Measurements from ENCODE around the gene TTLL10. TPM values are rescaled to one million over a fixed set of nuclear protein-coding genes. Genes with fewer than 3 reads are reported as not detected.

TTLL10 gene
- total RNA-seq, 4 donors from 2014 or later: not detected

- Histone ChIP-seq H3K36me3 (no peaks in the 10 kb centered on the region), H3K4me1 (peaks cover 0 to 6% (median 0%) of the 10 kb centered on the region in 4 donors), H3K27ac (no peak overlapping the region), H3K9me3 (no peaks in the 10 kb centered on the region), H3K27me3 (peaks cover 0 to 72% of the 10 kb centered on the region in 2 donors), H3K4me3 (no peak overlapping the region)
- WGBS, 2 donors: 79 to 83% methylated on average over 23 to 26 of the region's 26 CpGs
- DNase-seq (ENCODE audit: low spot score in 2 of 2): no peak
- TF ChIP-seq POLR2A (IDR thresholded peaks at IDR 0.05) (no peak), CTCF (IDR thresholded peaks at IDR 0.05) (no peak), EP300 (IDR thresholded peaks at IDR 0.05) (no peak)
Observed at GRCh38 chr1:1181129-1181937, 7.7 kb downstream of the TTLL10 start.

GRCh38 chr1:1181938-1182410, 8.3 kb downstream of the TTLL10 start:
- DNase-seq (ENCODE audit: low spot score in 2 of 2): no peak
- Histone ChIP-seq H3K4me1 (peaks cover 0 to 6% (median 0%) of the 10 kb centered on the region in 4 donors), H3K27me3 (peaks cover 0 to 66% of the 10 kb centered on the region in 2 donors), H3K9me3 (no peaks in the 10 kb centered on the region), H3K27ac (no peak overlapping the region), H3K4me3 (no peak overlapping the region), H3K36me3 (no peaks in the 10 kb centered on the region)
- WGBS, 2 donors: 72 to 77% methylated on average over 21 of the region's 21 CpGs
- TF ChIP-seq CTCF (IDR thresholded peaks at IDR 0.05) (no peak), EP300 (IDR thresholded peaks at IDR 0.05) (no peak), POLR2A (IDR thresholded peaks at IDR 0.05) (no peak)

- no peak for DNase-seq (ENCODE audit: low spot score in 2 of 2)
- WGBS, 2 donors: 49 to 60% methylated on average over 28 of the region's 39 CpGs
- H3K4me3 ChIP-seq: no peak overlapping the region
- no peak for TF ChIP-seq POLR2A (IDR thresholded peaks at IDR 0.05)
- TF ChIP-seq CTCF (IDR thresholded peaks at IDR 0.05): no peak
- no peak for TF ChIP-seq EP300 (IDR thresholded peaks at IDR 0.05)
- H3K36me3 ChIP-seq: no peaks in the 10 kb centered on the region
- peaks cover 0 to 6% (median 0%) of the 10 kb centered on the region in 4 donors for H3K4me1 ChIP-seq
- no peak overlapping the region for H3K27ac ChIP-seq
- peaks cover 0 to 3% (median 0%) of the 10 kb centered on the region in 4 donors for H3K9me3 ChIP-seq
- peaks cover 0 to 59% of the 10 kb centered on the region in 2 donors for H3K27me3 ChIP-seq
Observed at GRCh38 chr1:1182491-1183220, 9.0 kb downstream of the TTLL10 start.

- TF ChIP-seq EP300 (IDR thresholded peaks at IDR 0.05): no peak
- TF ChIP-seq POLR2A (IDR thresholded peaks at IDR 0.05): no peak
- no peak for TF ChIP-seq CTCF (IDR thresholded peaks at IDR 0.05)
- no peak overlapping the region for H3K27ac ChIP-seq
- no peaks in the 10 kb centered on the region for H3K36me3 ChIP-seq
- H3K9me3 ChIP-seq: peaks cover 0 to 4% (median 0%) of the 10 kb centered on the region in 4 donors
- no peak for DNase-seq (ENCODE audit: low spot score in 2 of 2)
- peaks cover 0 to 52% of the 10 kb centered on the region in 2 donors for H3K27me3 ChIP-seq
- 70% methylated on average over 18 to 20 of the region's 21 CpGs for WGBS, 2 donors
- H3K4me3 ChIP-seq: no peak overlapping the region
- H3K4me1 ChIP-seq: peaks cover 0 to 6% (median 0%) of the 10 kb centered on the region in 4 donors
Observed at GRCh38 chr1:1183221-1183747, 9.6 kb downstream of the TTLL10 start.

Data from tibial nerve (tissue), 4 donors.